ENCODE data around the gene TMEM240. TPM values are rescaled to one million over a fixed set of nuclear protein-coding genes. Genes with fewer than 3 reads are reported as not detected.
A peak's percentile ranks its signal among the peaks of the same experiment; 100 is the strongest.

The TMEM240 gene
- total and polyA plus RNA-seq, 9 of the 15 experiments (the other 6 are each of a cell fraction or from before 2014, with no cell fraction given): 0.24 to 2.0 (median 0.69) TPM; not detected in 5

GRCh38 chr1:1511533-1512285, 28.7 kb downstream of the TMEM240 start, which contains the start of gene ATAD3A (continued):
- TF ChIP-seq ZFX (CRISPR knock-in tag; IDR thresholded peaks at IDR 0.05) (peak; percentile 71), ZC3H4 (CRISPR knock-in tag; IDR thresholded peaks at IDR 0.05; ENCODE audit: borderline replicate concordance) (no peak), ZNF830 (CRISPR knock-in tag; IDR thresholded peaks at IDR 0.05) (no peak), TCF3 (CRISPR knock-in tag; IDR thresholded peaks at IDR 0.05) (peak; percentile 42; the same call in 1 of the 2 replicates), MCM5 (IDR thresholded peaks at IDR 0.05; ENCODE audit: low read depth) (no peak), CREB3 (tag; conservative IDR thresholded peaks at IDR 0.05; ENCODE audit: low read depth) (no peak), DDX20 (tag; IDR thresholded peaks at IDR 0.05; ENCODE audit: low read depth) (no peak), FOS (IDR thresholded peaks at IDR 0.05; ENCODE audit: extremely low read depth, insufficient read length) (peak; percentile 46), RBM34 (IDR thresholded peaks at IDR 0.05; ENCODE audit: borderline replicate concordance, insufficient read depth, low read length) (peak; percentile 84; the same call in 1 of the 2 replicates), ZNF511 (CRISPR knock-in tag; IDR thresholded peaks at IDR 0.05) (peak; percentile 88; the same call in 1 of the 2 replicates), PHB2 (IDR thresholded peaks at IDR 0.05; ENCODE audit: low read depth) (no peak), TBL1XR1 (IDR thresholded peaks at IDR 0.05; ENCODE audit: low read length in 2 of 2) (peak in 1 of 2 experiments; percentile 83; a peak in 2 of 4 replicates), HDAC3 (IDR thresholded peaks at IDR 0.05; ENCODE audit: borderline replicate concordance, partially characterized antibody) (no peak), SMAD2 (IDR thresholded peaks at IDR 0.05; ENCODE audit: low read depth, low read length) (no peak), SRSF1 (IDR thresholded peaks at IDR 0.05; ENCODE audit: low read depth, low read length) (no peak), MTA3 (IDR thresholded peaks at IDR 0.05; ENCODE audit: borderline replicate concordance) (peak; percentile 100), KLF6 (CRISPR knock-in tag; IDR thresholded peaks at IDR 0.05; ENCODE audit: borderline replicate concordance) (no peak), NR3C1 (CRISPR knock-in tag; IDR thresholded peaks at IDR 0.05) (0 out of 2 replicates have a peak, but pooled peaks have one; percentile 57)
- TF ChIP-seq, protein P1, sequence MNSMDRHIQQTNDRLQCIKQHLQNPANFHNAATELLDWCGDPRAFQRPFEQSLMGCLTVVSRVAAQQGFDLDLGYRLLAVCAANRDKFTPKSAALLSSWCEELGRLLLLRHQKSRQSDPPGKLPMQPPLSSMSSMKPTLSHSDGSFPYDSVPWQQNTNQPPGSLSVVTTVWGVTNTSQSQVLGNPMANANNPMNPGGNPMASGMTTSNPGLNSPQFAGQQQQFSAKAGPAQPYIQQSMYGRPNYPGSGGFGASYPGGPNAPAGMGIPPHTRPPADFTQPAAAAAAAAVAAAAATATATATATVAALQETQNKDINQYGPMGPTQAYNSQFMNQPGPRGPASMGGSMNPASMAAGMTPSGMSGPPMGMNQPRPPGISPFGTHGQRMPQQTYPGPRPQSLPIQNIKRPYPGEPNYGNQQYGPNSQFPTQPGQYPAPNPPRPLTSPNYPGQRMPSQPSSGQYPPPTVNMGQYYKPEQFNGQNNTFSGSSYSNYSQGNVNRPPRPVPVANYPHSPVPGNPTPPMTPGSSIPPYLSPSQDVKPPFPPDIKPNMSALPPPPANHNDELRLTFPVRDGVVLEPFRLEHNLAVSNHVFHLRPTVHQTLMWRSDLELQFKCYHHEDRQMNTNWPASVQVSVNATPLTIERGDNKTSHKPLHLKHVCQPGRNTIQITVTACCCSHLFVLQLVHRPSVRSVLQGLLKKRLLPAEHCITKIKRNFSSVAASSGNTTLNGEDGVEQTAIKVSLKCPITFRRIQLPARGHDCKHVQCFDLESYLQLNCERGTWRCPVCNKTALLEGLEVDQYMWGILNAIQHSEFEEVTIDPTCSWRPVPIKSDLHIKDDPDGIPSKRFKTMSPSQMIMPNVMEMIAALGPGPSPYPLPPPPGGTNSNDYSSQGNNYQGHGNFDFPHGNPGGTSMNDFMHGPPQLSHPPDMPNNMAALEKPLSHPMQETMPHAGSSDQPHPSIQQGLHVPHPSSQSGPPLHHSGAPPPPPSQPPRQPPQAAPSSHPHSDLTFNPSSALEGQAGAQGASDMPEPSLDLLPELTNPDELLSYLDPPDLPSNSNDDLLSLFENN (IDR thresholded peaks at IDR 0.05; ENCODE audit: low read depth in 2 of 2, low read length in 2 of 2): peak in 1 of 2 experiments; percentile 67; a peak in 1 of 4 replicates
- TF ChIP-seq, protein P2, sequence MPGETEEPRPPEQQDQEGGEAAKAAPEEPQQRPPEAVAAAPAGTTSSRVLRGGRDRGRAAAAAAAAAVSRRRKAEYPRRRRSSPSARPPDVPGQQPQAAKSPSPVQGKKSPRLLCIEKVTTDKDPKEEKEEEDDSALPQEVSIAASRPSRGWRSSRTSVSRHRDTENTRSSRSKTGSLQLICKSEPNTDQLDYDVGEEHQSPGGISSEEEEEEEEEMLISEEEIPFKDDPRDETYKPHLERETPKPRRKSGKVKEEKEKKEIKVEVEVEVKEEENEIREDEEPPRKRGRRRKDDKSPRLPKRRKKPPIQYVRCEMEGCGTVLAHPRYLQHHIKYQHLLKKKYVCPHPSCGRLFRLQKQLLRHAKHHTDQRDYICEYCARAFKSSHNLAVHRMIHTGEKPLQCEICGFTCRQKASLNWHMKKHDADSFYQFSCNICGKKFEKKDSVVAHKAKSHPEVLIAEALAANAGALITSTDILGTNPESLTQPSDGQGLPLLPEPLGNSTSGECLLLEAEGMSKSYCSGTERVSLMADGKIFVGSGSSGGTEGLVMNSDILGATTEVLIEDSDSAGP (CRISPR knock-in tag; IDR thresholded peaks at IDR 0.05): no peak
